Activated naive CD8-positive, alpha-beta T cell treated with anti-CD3 and anti-CD28 coated beads, Interleukin-2, amount 10 ng/mL, durations not matched to agents 7 days and 5 days (primary cell): ENCODE data around the gene OSBPL5. TPM values are rescaled to one million over a fixed set of nuclear protein-coding genes. Genes with fewer than 3 reads are reported as not detected.

Experiments used
- ATAC-seq: fragments of 150-1000 bp; cut with Tn5 transposase; one replicate; pipeline ENCODE4 v1.10.0; 2021; ENCODE audit warnings: low read depth, moderate library complexity
- POLR2A ChIA-PET: fragments of 350-600 bp; sonication (Branson Sonifier 250); formaldehyde crosslinking; loops from one replicate; lab custom pipeline; 2021; ENCODE audit warnings: antibody characterized with exemption; lab: Charles Lee
- DNase-seq: peaks from one replicate; pipeline ENCODE4 v3.0.0; 2021
- H3K27ac Mint-ChIP-seq: one replicate; pipeline ENCODE4 v1.8.0; 2022; ENCODE audit warnings: mild to moderate bottlenecking, mixed read lengths
- H3K27me3 Mint-ChIP-seq: one replicate; pipeline ENCODE4 v1.8.0; 2022; ENCODE audit warnings: mild to moderate bottlenecking, moderate library complexity, mixed read lengths
- H3K36me3 Mint-ChIP-seq: one replicate; pipeline ENCODE4 v1.8.0; 2021; ENCODE audit warnings: mild to moderate bottlenecking, mixed read lengths
- H3K4me1 Mint-ChIP-seq: one replicate; pipeline ENCODE4 v1.8.0; 2021; ENCODE audit warnings: mixed read lengths
- H3K4me3 Mint-ChIP-seq: one replicate; pipeline ENCODE4 v1.8.0; 2022; ENCODE audit warnings: mild to moderate bottlenecking, moderate library complexity, mixed read lengths
- H3K9me3 Mint-ChIP-seq: one replicate; pipeline ENCODE4 v1.8.0; 2021; ENCODE audit warnings: mixed read lengths
- total RNA-seq, 2 experiments: library from RNA; stranded (reverse); gene quantifications; one replicate each; pipeline ENCODE4 v1.2.3, GENCODE V29; 2021

The OSBPL5 gene
- total RNA-seq, 2 experiments from 2014 or later = 13.0 to 13.2 TPM

DNA sequence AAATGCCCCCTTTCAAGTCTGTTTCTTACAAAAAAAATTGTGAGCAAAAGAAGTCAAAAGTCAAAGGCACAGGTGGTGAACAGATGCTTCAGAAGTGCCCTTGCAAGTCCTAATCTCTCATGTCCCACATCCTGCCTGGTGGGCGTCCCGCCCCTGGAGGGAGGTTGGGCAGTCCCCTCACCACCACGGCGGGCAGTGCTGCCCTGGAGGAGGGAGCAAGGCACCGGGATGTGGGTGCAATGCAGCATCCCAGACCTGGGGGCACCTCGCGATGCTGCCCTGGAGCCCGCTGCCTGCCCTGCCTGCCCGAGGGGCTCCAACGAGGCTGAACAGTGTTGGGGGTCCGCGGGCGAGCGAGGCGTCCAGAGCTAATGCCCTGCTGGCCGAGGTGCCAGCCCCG lies 37.6 kb upstream of the OSBPL5 start:
- ATAC-seq = no peak
- H3K9me3 Mint-ChIP-seq = no peaks in the 10 kb centered on the region
- H3K4me1 Mint-ChIP-seq = peaks cover 2% of the 10 kb centered on the region

GRCh38 chr11:3202305-3202704 lies 37.2 kb upstream of the OSBPL5 start:
- POLR2A ChIA-PET = no interaction called here
- no peak for DNase-seq
- H3K4me1 Mint-ChIP-seq = peaks cover 2% of the 10 kb centered on the region

More for the DNA sequence above, 37.6 kb upstream of the OSBPL5 start:
- DNase-seq = no peak
- Mint-ChIP-seq H3K4me3 (no peak overlapping the region), H3K27me3 (peaks cover 7% of the 10 kb centered on the region), H3K36me3 (no peaks in the 10 kb centered on the region), H3K27ac (no peak overlapping the region)
- POLR2A ChIA-PET = no interaction called here

GRCh38 chr11:3201677-3202181 lies 36.6 kb upstream of the OSBPL5 start:
- DNase-seq (no peak), ATAC-seq (no peak)
- no peak overlapping the region for H3K4me3 Mint-ChIP-seq
- H3K4me1 Mint-ChIP-seq = peaks cover 2% of the 10 kb centered on the region
- no peaks in the 10 kb centered on the region for H3K9me3 Mint-ChIP-seq
- POLR2A ChIA-PET = no interaction called here
- peaks cover 7% of the 10 kb centered on the region for H3K27me3 Mint-ChIP-seq
- H3K27ac Mint-ChIP-seq = no peak overlapping the region
- H3K36me3 Mint-ChIP-seq = no peaks in the 10 kb centered on the region

More at GRCh38 chr11:3202305-3202704, 37.2 kb upstream of the OSBPL5 start:
- Mint-ChIP-seq H3K9me3 (no peaks in the 10 kb centered on the region), H3K27me3 (peaks cover 7% of the 10 kb centered on the region), H3K27ac (no peak overlapping the region), H3K36me3 (no peaks in the 10 kb centered on the region), H3K4me3 (no peak overlapping the region)
- ATAC-seq = no peak

DNA sequence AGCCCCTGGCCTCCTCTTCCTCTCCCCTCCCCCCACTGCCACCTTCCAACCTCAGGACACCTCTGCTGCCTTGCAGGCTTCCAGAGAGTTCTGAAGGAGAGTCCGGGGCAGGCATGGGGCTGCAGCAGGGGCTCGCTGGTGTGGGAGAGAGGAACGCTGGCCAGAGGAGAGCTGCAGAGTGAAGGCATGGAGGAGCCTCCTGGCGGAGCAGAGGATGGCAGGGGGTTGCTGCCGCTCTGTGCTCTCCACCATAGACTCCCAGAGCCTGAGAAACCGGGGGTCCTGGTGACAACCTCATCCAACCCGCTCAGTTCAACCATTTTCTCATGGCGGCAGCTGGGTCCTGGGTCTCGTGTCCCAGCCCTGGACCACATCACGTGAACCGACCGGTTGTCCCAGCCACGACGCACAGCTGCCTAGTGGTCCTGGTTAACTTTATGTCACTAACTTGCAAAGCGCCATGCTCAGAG lies 36.0 kb upstream of the OSBPL5 start:
- ATAC-seq (no peak), DNase-seq (no peak)
- Mint-ChIP-seq H3K9me3 (no peaks in the 10 kb centered on the region), H3K27ac (no peak overlapping the region), H3K36me3 (no peaks in the 10 kb centered on the region), H3K4me1 (peaks cover 2% of the 10 kb centered on the region), H3K27me3 (peaks cover 7% of the 10 kb centered on the region), H3K4me3 (no peak overlapping the region)
- POLR2A ChIA-PET = no interaction called here

- Mint-ChIP-seq H3K36me3 (no peaks in the 10 kb centered on the region), H3K9me3 (no peaks in the 10 kb centered on the region), H3K4me3 (no peak overlapping the region), H3K27ac (no peak overlapping the region), H3K4me1 (peaks cover 2% of the 10 kb centered on the region), H3K27me3 (peaks cover 7% of the 10 kb centered on the region)
- ATAC-seq = no peak
- no peak for DNase-seq
- POLR2A ChIA-PET = no interaction called here
These were observed 35.4 kb upstream of the OSBPL5 start for GRCh38 chr11:3200388-3201111.

GRCh38 chr11:3199537-3200295 lies 34.6 kb upstream of the OSBPL5 start:
- Mint-ChIP-seq H3K27me3 (peaks cover 7% of the 10 kb centered on the region), H3K4me1 (peaks cover 2% of the 10 kb centered on the region), H3K27ac (no peak overlapping the region), H3K36me3 (no peaks in the 10 kb centered on the region), H3K9me3 (no peaks in the 10 kb centered on the region), H3K4me3 (no peak overlapping the region)
- POLR2A ChIA-PET = no interaction called here
- no peak for ATAC-seq
- DNase-seq = no peak

DNA sequence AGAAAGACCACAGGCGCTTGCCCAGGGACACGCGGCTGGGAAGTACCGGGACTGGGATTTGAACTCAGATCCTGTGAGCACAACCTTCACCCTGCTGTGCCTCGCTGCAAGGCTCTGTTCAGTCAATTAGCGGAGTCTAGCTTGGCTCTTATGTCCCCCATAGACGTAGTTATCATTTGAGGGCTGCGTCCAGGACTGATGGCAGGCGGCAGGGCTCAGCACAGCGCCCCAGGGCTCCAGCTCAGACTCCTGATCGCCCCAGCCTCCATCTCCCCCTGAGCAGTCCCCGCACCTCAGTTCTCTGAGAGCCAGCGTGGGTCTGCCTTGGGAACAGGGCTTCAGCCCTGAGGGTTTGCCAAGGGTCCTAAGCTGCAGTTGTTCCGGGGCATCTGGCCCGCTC lies 33.7 kb upstream of the OSBPL5 start:
- H3K27ac Mint-ChIP-seq = no peak overlapping the region
- DNase-seq (no peak), ATAC-seq (no peak)
- POLR2A ChIA-PET = no interaction called here
- no peaks in the 10 kb centered on the region for H3K36me3 Mint-ChIP-seq
- H3K9me3 Mint-ChIP-seq = no peaks in the 10 kb centered on the region
- H3K4me1 Mint-ChIP-seq = peaks cover 2% of the 10 kb centered on the region
- H3K27me3 Mint-ChIP-seq = peaks cover 7% of the 10 kb centered on the region
- no peak overlapping the region for H3K4me3 Mint-ChIP-seq

DNA sequence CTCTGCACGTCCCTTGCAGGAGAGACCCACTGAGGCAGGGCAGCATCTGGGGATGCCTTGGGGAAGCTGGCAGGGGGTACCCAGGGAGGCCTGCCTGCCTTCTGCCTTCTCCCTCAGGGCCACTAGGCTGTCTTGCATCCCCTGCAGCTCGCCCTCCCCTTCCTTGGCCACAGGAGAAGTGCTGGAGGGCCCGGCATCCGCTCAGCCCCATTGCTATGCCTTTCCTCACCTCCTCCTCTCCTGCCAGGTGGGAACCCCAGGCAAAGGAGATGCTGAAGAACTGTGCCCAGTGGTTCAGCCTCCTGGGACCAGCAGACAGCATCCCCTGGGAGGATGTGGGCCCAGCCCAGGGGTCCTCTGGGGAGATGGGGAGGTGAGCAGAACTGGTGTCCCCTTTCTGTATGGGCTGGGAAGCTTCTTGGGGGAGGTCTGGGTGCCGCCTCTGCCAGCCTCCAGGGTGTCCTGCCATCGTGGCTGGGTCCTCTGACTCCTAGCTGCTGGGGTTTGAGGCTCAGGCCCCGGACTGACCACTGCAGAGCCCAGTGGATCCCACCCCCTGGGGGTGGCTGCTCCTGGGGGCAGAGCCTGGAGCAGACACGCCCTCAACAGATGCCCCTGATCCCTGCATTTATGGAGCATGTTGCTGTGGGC lies 32.9 kb upstream of the OSBPL5 start:
- POLR2A ChIA-PET = no interaction called here
- Mint-ChIP-seq H3K27ac (no peak overlapping the region), H3K4me1 (peaks cover 2% of the 10 kb centered on the region), H3K4me3 (no peak overlapping the region), H3K36me3 (no peaks in the 10 kb centered on the region), H3K9me3 (no peaks in the 10 kb centered on the region), H3K27me3 (peaks cover 6% of the 10 kb centered on the region)
- DNase-seq (no peak), ATAC-seq (no peak)

GRCh38 chr11:3197044-3197695 lies 32.1 kb upstream of the OSBPL5 start:
- no peaks in the 10 kb centered on the region for H3K4me1 Mint-ChIP-seq
- no peaks in the 10 kb centered on the region for H3K9me3 Mint-ChIP-seq
- no peak overlapping the region for H3K27ac Mint-ChIP-seq
- H3K27me3 Mint-ChIP-seq = no peaks in the 10 kb centered on the region
- POLR2A ChIA-PET = no interaction called here
- H3K4me3 Mint-ChIP-seq = no peak overlapping the region
- ATAC-seq = no peak
- H3K36me3 Mint-ChIP-seq = no peaks in the 10 kb centered on the region
- no peak for DNase-seq

- no peak overlapping the region for H3K4me3 Mint-ChIP-seq
- no peak for ATAC-seq
- H3K36me3 Mint-ChIP-seq = no peaks in the 10 kb centered on the region
- POLR2A ChIA-PET = no interaction called here
- H3K9me3 Mint-ChIP-seq = no peaks in the 10 kb centered on the region
- no peak overlapping the region for H3K27ac Mint-ChIP-seq
- no peaks in the 10 kb centered on the region for H3K4me1 Mint-ChIP-seq
- DNase-seq = no peak
- H3K27me3 Mint-ChIP-seq = no peaks in the 10 kb centered on the region
These were observed 31.3 kb upstream of the OSBPL5 start for GRCh38 chr11:3196161-3197043.

DNA sequence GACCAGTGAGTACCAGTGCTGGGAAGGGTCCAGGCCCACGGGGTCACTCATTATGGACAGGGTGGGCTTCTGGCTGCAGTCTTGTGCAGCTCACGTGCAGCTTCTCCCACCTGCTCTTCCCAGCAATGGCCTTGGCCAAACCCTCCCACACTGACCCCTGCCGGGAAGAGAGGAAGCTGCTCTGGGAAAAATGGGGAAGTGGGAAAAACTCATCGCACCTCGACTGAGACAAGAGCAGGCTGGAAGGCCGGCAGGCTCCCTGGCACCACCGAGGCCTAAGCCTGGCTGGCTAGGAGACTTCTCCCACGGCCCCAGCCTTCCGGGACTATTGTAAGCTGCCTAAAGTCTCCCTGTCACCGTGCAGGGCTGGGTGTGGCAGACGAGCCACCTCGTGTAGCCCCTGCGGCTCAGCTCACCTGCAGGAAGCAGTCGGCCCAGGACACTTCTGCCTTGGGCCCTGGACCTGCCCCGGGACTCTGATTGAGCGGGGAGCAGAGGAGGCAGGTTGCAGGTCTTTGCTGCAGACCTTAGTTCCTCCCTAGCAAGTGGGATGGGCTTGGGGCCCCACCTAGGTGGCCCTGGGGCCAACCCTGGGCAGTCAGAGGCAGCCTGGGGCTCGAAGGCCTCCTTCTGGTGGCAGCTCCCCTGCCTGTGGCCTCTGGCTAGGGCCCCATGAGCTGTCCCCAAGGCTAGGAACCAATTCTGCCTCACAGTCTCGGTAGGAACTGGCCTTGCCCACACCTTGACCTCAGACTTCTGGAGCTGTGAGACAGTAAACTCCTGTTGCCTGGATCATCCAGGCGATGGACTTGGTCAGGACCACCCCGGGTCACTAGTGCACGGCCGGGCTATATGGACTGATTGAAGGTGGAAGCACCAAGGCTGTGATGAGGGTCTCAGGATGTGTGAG lies 30.4 kb upstream of the OSBPL5 start:
- no peak overlapping the region for H3K4me3 Mint-ChIP-seq
- POLR2A ChIA-PET = no interaction called here
- DNase-seq = no peak

More for the DNA sequence above, 30.4 kb upstream of the OSBPL5 start:
- Mint-ChIP-seq H3K27ac (no peak overlapping the region), H3K27me3 (no peaks in the 10 kb centered on the region), H3K36me3 (no peaks in the 10 kb centered on the region), H3K9me3 (no peaks in the 10 kb centered on the region), H3K4me1 (no peaks in the 10 kb centered on the region)
- no peak for ATAC-seq
